Stimulated activated CD8-positive, alpha-beta memory T cell treated with anti-CD3 and anti-CD28 coated beads, Interleukin-2, amount 100 ng/mL, for 1 hour (primary cell): Measurements from ENCODE around the gene USP24.
"Not testable (repeated sequence)": the region's sequence is repeated elsewhere in the genome, so short reads cannot be mapped to it uniquely, and the experiment has no call there.

Source experiments
- DNase-seq, 2 donors: peaks; one replicate each; pipeline ENCODE4 v3.0.0-alpha.2; 2020; ENCODE audit warnings: low read depth in 2 of 2

Gene USP24

GRCh38 chr1:55118651-55119329, 96.4 kb downstream of the USP24 start:
- DNase-seq = no peak

DNA sequence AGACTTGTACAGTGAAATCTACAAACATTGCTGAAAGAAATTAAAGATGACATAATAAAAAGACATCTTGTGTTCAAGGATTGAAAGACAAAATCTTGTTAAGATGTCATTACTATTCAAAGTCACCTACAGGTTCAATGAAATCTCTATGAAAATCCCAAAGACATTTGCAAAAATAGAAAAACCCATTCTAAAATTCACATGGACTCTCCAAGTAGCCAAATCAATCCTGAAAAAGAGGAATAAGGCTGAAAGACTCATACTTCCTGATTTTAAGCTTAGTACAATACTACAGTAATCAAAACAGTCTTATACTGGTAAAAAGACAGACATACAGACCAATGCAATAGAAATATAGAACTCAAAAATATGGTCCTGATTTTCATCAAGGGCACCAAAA, 97.2 kb downstream of the USP24 start:
- DNase-seq = no peak

DNA sequence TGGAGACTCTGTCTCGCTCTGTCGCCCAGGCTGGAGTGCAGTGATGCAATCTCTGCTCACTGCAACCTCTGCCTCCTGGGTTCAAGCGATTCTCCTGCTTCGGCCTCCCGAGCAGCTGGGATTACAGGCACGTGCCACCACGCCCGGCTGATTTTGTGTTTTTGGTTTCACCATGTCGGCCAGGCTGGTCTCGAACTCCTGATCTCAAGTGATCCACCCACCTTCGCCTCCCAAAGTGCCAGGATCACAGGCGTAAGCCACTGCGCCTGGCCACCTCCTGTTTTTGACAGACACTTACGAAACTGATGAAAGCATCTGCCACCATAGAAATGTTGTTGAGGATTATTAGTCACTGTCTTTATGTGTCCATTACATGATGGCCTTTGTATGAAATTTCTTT, 106.2 kb downstream of the USP24 start:
- DNase-seq = not testable (repeated sequence)

DNA sequence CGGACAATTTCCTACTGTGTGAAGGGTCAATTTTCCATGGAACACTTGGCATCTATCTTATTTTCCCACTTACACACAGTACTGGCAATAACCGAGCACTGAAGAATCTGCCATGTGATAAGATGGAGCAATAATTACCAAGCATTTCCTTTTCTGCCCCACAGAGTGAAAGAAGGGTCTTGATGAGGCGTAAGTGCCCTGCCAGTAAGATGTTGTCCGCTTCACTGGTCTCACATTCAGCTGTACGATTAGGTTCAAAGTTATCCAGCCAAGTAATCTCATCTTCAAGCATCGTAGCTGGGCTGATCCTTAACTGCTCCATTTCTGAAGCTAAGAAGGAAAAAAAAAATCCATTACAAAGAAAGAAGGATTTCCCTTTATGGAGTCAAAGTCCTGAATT, 108.1 kb downstream of the USP24 start:
- no peak for DNase-seq

DNA sequence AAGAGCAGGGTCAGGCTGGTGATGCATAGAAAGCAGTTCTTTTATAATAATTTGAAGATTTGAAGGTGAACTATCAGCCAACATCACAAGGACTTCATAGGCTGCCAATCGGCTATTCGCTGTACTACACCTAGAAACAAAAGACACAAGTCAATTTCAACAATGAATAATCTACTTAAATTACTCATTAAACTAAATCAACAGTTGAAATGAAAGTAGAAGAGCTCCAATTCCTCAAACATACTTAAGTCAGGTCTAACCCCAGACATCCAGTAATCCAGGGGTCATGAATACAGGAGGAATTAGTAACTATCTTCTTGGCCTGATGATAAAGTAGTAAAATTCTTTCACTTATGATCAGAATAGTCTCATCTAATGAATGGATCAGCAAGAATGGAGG, 111.3 kb downstream of the USP24 start:
- DNase-seq = no peak

DNA sequence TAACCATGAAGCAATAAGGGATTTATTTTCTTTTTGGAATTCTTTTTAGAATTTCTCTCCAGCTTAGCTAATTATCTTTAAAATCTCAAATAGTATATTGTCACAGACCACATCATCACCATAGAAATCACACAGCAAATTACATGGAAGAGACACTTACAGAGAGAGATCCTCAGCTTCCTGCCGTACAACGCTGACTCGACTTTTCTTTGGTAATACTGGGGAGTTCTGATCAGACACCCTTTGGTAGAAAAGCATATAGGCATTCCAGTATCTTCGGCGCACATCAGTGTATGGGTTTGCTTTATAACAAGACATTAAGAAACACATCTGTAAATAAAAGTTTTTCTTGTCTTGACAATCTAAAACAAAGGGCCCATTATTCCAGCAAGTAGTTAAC, 120.1 kb downstream of the USP24 start:
- DNase-seq = no peak

DNA sequence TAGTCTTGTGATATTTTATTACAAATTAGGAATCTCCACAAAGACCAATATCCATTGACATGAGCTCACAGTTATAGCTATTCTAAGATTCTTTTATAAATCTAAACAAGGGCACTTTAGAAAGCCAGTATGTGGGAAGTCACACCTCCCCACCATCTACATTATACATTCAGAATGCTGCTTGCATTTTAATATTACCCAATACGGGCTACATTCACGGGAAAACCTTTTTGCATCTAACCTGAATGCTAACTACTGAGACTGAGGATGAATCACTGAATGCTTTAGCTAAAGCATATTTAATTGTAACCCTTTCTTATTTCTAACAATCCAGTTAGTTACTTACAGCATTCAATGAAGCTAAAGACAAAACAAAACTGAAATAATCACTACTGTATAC, 122.7 kb downstream of the USP24 start:
- no peak for DNase-seq

GRCh38 chr1:55089683-55090082, 125.5 kb downstream of the USP24 start:
- DNase-seq = no peak

DNA sequence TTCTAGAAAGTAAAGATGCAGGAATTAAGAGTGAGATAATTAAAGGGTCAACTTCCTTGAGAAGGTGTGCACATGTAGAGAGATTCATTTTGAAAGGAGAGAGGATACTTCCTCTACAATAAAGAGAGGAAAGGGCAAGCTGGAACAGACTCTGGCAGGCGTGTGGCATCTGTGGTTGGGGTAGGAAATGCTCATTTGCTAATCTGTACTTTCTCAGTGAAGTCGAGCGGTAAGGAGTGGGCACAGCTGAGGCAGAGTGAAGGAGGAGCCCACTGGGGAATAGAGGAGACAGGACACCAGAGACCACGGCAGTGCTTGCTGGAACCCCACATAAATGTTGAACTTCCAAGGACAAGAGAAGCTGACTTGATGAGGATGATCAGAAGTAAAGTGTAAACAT, 126.8 kb downstream of the USP24 start:
- DNase-seq = no peak

DNA sequence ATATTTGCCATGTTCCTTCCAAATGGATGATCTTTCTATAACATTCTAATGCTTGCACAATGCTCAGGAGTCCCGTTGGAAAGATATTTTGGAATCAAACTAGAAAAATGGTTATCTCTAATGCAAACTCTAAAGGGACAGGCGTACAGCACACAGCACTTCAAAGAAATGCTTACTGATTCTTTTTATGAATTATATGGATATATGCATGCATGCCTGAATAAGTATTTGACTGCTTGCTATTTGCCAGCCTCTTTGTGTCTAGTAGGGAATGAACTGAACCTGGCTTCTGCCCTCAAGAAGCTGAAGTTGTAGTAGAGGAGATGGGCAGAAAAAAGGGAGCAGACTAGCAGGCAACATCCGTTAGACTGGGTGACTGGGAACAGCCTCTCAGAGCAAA, 127.7 kb downstream of the USP24 start:
- no peak for DNase-seq

- DNase-seq = no peak
Measured at GRCh38 chr1:55084257-55084656, 130.9 kb downstream of the USP24 start.

DNA sequence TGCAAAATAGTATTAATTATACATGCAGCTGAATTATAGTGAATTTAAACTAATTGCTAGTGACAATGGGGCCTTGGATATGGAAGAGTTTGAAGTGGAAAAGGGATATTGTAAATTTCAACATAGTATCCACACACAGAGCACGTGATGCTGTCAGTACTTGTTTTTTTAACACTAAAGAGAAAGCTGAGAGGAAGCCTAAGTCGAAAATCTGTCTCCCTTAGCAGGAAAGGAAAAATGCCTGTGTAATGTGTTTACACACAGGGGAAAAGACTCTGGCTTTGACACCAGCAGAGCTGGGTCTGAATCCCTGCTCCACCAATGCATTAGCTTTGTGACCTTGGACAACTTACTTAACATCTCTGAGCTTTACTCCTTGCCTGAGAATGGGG, 133.3 kb downstream of the USP24 start:
- no peak for DNase-seq

GRCh38 chr1:55081188-55081904, 133.8 kb downstream of the USP24 start:
- DNase-seq = no peak

DNA sequence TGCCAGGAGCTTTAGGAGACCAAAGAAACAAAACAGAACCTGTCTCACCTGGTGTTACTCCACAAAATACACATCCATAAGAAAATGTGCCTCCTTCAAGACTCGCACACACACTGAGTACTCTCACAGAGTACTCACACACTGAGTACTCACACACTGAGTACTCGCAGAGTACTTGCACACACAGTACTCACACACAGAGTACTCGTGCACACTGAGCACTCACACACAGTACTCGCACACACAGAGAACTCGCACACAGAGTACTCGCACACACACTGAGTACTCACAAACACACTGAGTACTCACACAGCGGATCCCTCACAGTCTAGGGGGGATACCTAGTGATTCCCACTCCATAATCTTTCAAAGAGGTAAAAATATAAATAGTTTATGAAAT, 135.5 kb downstream of the USP24 start:
- no peak for DNase-seq

GRCh38 chr1:55078470-55078869, 136.7 kb downstream of the USP24 start:
- no peak for DNase-seq

- DNase-seq = no peak
Measured at GRCh38 chr1:55076356-55076755, 138.8 kb downstream of the USP24 start.

DNA sequence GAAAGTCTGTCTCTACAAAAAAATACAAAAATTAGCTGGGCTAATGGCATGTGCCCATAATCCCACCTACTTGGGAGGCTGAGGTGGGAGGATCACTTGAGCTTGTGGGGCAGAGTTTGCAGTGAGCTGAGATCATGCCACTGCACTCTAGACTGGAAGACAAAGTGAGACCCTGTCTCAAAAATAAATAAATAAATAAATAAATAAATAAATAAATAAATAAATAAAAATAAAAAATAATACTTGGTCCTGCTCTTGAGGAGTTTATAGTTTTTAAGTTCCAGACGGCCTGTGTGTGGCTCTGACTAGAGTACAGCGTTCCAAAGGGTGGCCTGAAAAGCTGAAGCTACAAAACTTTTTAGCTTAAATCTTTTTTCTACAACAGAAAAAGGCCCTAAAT, 140.7 kb downstream of the USP24 start:
- no peak for DNase-seq

GRCh38 chr1:55073187-55073916, 141.8 kb downstream of the USP24 start:
- no peak for DNase-seq

- no peak for DNase-seq
Measured at GRCh38 chr1:55071477-55071876, 143.7 kb downstream of the USP24 start.

GRCh38 chr1:55070293-55071164, 144.6 kb downstream of the USP24 start:
- no peak for DNase-seq

GRCh38 chr1:55069280-55069679, 145.9 kb downstream of the USP24 start:
- DNase-seq = no peak

- DNase-seq = no peak
Measured at GRCh38 chr1:55068638-55069037, 146.5 kb downstream of the USP24 start.
